ENCODE results near the gene PARD3. TPM values are rescaled to one million over a fixed set of nuclear protein-coding genes. Genes with fewer than 3 reads are reported as not detected.

The PARD3 gene
- total RNA-seq, 2 donors from 2014 or later: 59.6 to 74.6 TPM

DNA sequence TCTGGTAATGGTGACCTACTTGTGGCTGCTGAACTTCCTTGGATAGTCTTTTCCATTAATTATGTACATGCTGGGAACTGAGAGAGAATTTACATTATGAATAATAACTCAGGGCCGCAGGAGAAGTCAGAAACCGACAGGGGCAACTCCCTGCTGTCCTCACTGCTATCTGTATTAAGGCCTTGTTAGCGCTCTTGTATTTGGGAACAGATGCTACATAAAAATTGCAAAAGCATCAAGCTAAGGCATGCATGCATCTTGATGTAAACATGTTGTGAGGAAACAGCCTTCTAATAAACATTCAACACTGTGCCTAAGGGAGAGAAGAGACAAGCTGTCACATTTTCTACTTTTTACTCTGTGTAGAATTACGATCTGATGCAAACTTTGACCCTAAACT is 158.4 kb downstream of the PARD3 start:
- no peaks in the 10 kb centered on the region for H3K27me3 ChIP-seq (ENCODE audit: control insufficient read depth, insufficient read depth, low read length, poor library complexity, severe bottlenecking)
- no peak overlapping the region for H3K4me3 ChIP-seq (ENCODE audit: low read length)
- TF ChIP-seq, protein P1, sequence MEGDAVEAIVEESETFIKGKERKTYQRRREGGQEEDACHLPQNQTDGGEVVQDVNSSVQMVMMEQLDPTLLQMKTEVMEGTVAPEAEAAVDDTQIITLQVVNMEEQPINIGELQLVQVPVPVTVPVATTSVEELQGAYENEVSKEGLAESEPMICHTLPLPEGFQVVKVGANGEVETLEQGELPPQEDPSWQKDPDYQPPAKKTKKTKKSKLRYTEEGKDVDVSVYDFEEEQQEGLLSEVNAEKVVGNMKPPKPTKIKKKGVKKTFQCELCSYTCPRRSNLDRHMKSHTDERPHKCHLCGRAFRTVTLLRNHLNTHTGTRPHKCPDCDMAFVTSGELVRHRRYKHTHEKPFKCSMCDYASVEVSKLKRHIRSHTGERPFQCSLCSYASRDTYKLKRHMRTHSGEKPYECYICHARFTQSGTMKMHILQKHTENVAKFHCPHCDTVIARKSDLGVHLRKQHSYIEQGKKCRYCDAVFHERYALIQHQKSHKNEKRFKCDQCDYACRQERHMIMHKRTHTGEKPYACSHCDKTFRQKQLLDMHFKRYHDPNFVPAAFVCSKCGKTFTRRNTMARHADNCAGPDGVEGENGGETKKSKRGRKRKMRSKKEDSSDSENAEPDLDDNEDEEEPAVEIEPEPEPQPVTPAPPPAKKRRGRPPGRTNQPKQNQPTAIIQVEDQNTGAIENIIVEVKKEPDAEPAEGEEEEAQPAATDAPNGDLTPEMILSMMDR (conservative IDR thresholded peaks at IDR 0.05): no peak
- peak overlapping the region; percentile 83 for H3K27ac Mint-ChIP-seq
- H3K4me1 ChIP-seq (ENCODE audit: control insufficient read depth, insufficient read depth, low read length): peaks cover 14% of the 10 kb centered on the region
- peaks cover 1% of the 10 kb centered on the region for H3K9me3 Mint-ChIP-seq
- H3K36me3 Mint-ChIP-seq (ENCODE audit: low read depth): no peaks in the 10 kb centered on the region
- 56 to 70% methylated on average over 3 to 4 of the region's 4 CpGs for WGBS, 2 experiments (ENCODE audit: insufficient coverage in 1 of 2, insufficient read length in 1 of 2)
- DNase-seq: peak; percentile 35
- no peak overlapping the region for H3K4me3 Mint-ChIP-seq
- no peak overlapping the region for H3K27ac ChIP-seq (ENCODE audit: low read depth, low read length)
- H3K4me1 Mint-ChIP-seq: peaks cover 59% of the 10 kb centered on the region
- H3K9ac ChIP-seq (ENCODE audit: extremely low read depth, low read length, poor library complexity, severe bottlenecking): no peak overlapping the region
- no peaks in the 10 kb centered on the region for H3K36me3 ChIP-seq (ENCODE audit: control insufficient read depth, insufficient read depth, low read length)
- no peaks in the 10 kb centered on the region for H3K9me3 ChIP-seq (ENCODE audit: control insufficient read depth, low read length)
- H3K27me3 Mint-ChIP-seq (ENCODE audit: insufficient read depth): no peaks in the 10 kb centered on the region

DNA sequence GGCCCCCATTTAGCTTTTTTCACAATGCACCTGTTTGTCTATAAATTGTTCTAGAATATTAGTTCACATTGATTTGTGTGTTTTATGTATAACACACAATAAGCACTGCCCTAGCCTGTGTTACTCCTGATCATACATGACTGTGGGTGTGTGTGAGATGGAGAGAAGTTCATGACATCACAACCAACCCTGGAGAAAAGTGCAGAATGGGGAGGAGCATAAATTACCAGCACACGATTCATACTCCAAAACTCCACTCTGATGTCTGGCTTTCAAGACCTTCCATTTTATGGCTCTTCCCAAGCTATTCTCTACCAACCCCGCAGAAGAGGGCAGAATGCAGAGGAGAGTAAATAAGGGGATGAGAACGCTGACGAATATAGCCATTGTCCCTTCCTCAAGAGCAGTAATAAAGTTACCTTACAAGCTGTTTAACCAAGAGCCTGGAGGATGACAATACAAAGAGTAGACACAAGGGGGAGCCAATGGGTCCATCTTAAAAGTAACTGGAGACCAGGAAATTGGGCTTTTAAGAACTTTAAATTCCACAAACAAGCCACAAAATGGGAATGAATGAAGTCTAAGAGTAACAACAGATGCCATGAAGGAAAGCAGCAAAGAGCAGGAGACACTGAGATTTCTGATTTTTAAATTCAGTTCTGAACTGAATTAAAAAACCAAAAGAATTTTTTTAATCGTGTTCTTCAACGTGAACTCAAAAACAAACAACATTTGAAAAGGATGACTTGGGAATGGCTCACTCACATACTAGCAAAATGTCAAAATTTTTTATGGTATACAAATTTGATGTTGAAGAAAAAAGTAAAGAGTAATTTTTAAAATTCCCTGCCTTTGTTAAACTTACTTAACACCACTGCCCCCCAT is 159.6 kb downstream of the PARD3 start:
- H3K4me1 Mint-ChIP-seq: peaks cover 63% of the 10 kb centered on the region
- peak; percentile 89 for DNase-seq
- H3K9me3 ChIP-seq (ENCODE audit: control insufficient read depth, low read length): no peaks in the 10 kb centered on the region
- no peaks in the 10 kb centered on the region for H3K27me3 ChIP-seq (ENCODE audit: control insufficient read depth, insufficient read depth, low read length, poor library complexity, severe bottlenecking)
- TF ChIP-seq, protein P1 (conservative IDR thresholded peaks at IDR 0.05): peak; percentile 90
- no peak overlapping the region for H3K27ac ChIP-seq (ENCODE audit: low read depth, low read length)
- H3K36me3 ChIP-seq (ENCODE audit: control insufficient read depth, insufficient read depth, low read length): no peaks in the 10 kb centered on the region
- H3K27me3 Mint-ChIP-seq (ENCODE audit: insufficient read depth): no peaks in the 10 kb centered on the region
- 38% methylated on average over 6 of the region's 6 CpGs; no CpG with 5 or more reads in 1 of the 2 experiments for WGBS, 2 experiments (ENCODE audit: insufficient coverage in 1 of 2, insufficient read length in 1 of 2)
- H3K4me3 ChIP-seq (ENCODE audit: low read length): no peak overlapping the region
- no peak overlapping the region for H3K9ac ChIP-seq (ENCODE audit: extremely low read depth, low read length, poor library complexity, severe bottlenecking)
- H3K36me3 Mint-ChIP-seq (ENCODE audit: low read depth): no peaks in the 10 kb centered on the region
- peaks cover 14% of the 10 kb centered on the region for H3K4me1 ChIP-seq (ENCODE audit: control insufficient read depth, insufficient read depth, low read length)
- peak overlapping the region; percentile 56 for H3K27ac Mint-ChIP-seq
- no peak overlapping the region for H3K4me3 Mint-ChIP-seq
- H3K9me3 Mint-ChIP-seq: peaks cover 1% of the 10 kb centered on the region

DNA sequence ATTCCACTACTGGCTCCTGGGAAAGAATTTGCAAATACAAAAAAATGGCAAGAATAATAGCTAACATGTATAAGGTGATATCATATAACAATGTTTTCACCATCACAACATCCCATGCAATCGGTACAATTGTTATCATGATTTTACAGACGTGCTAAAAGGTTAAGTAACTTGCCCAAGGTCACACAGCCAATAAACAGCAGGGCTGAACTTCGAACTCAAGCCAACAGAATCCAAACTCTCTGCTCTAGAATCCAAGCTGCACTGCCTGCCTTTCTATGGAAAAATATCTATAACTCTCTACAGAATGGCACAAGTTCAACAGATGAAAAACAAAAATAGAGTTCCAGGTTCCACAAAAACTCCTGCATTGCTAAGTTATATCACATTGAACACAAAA is 160.9 kb downstream of the PARD3 start:
- H3K27me3 ChIP-seq (ENCODE audit: control insufficient read depth, insufficient read depth, low read length, poor library complexity, severe bottlenecking): no peaks in the 10 kb centered on the region
- WGBS, 2 experiments (ENCODE audit: insufficient coverage in 1 of 2, insufficient read length in 1 of 2): 88 to 100% methylated on average over 2 to 3 of the region's 3 CpGs
- no peaks in the 10 kb centered on the region for H3K36me3 ChIP-seq (ENCODE audit: control insufficient read depth, insufficient read depth, low read length)
- Mint-ChIP-seq H3K9me3 (peaks cover 1% of the 10 kb centered on the region), H3K27me3 (ENCODE audit: insufficient read depth) (no peaks in the 10 kb centered on the region), H3K4me3 (no peak overlapping the region), H3K36me3 (ENCODE audit: low read depth) (peaks cover 2% of the 10 kb centered on the region), H3K4me1 (peaks cover 65% of the 10 kb centered on the region), H3K27ac (no peak overlapping the region)
- peak; percentile 5 for DNase-seq
- no peak overlapping the region for H3K4me3 ChIP-seq (ENCODE audit: low read length)
- H3K9ac ChIP-seq (ENCODE audit: extremely low read depth, low read length, poor library complexity, severe bottlenecking): no peak overlapping the region
- H3K4me1 ChIP-seq (ENCODE audit: control insufficient read depth, insufficient read depth, low read length): peaks cover 14% of the 10 kb centered on the region
- no peaks in the 10 kb centered on the region for H3K9me3 ChIP-seq (ENCODE audit: control insufficient read depth, low read length)
- no peak overlapping the region for H3K27ac ChIP-seq (ENCODE audit: low read depth, low read length)
- TF ChIP-seq, protein P1 (conservative IDR thresholded peaks at IDR 0.05): no peak

All from endodermal cell (in vitro differentiated cells).